ENCODE measurements around the gene DRG1.

DNA sequence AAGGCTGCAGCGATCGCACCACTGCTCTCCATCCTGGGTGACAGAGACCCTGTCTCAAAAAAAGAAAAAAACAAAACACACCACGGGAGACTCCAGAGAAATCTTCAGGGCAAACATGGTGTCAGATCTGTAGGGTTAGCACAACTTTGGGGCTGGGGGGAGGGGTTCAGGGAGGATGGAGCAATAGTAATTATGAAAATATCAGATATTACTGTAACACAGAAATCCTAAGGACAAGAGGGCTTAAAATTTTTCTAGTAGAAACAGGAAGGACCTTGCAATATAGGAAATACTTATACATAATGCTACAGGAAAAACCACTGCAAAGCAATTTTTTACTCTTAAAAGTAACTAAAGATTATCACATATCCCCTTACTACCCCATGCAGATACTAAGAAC lies 76.4 kb downstream of the DRG1 start:
- TF ChIP-seq BHLHE40 (IDR thresholded peaks at IDR 0.05; ENCODE audit: low read depth, low read length) (no peak), RAD21 (IDR thresholded peaks at IDR 0.05; ENCODE audit: low read length) (no peak), POLR2A (IDR thresholded peaks at IDR 0.05; ENCODE audit: low read depth, low read length) (no peak)
- TF ChIP-seq, protein P1, sequence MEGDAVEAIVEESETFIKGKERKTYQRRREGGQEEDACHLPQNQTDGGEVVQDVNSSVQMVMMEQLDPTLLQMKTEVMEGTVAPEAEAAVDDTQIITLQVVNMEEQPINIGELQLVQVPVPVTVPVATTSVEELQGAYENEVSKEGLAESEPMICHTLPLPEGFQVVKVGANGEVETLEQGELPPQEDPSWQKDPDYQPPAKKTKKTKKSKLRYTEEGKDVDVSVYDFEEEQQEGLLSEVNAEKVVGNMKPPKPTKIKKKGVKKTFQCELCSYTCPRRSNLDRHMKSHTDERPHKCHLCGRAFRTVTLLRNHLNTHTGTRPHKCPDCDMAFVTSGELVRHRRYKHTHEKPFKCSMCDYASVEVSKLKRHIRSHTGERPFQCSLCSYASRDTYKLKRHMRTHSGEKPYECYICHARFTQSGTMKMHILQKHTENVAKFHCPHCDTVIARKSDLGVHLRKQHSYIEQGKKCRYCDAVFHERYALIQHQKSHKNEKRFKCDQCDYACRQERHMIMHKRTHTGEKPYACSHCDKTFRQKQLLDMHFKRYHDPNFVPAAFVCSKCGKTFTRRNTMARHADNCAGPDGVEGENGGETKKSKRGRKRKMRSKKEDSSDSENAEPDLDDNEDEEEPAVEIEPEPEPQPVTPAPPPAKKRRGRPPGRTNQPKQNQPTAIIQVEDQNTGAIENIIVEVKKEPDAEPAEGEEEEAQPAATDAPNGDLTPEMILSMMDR (conservative IDR thresholded peaks at IDR 0.05; ENCODE audit: low read depth, low read length), result no peak
- TF ChIP-seq, protein P2, sequence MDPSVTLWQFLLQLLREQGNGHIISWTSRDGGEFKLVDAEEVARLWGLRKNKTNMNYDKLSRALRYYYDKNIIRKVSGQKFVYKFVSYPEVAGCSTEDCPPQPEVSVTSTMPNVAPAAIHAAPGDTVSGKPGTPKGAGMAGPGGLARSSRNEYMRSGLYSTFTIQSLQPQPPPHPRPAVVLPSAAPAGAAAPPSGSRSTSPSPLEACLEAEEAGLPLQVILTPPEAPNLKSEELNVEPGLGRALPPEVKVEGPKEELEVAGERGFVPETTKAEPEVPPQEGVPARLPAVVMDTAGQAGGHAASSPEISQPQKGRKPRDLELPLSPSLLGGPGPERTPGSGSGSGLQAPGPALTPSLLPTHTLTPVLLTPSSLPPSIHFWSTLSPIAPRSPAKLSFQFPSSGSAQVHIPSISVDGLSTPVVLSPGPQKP (IDR thresholded peaks at IDR 0.05; ENCODE audit: borderline replicate concordance, low read depth, low read length), result no peak
